Mammary epithelial cell (primary cell): Measurements from ENCODE around the gene RFTN1.

Experiments used
- EZH2 ChIP-seq: IDR thresholded peaks from 2 replicates; pipeline ENCODE4 v1.6.1; 2012; ENCODE audit warnings: low read length, inconsistent platforms, borderline replicate concordance
- TF ChIP-seq, protein P1 (sequence below), 2 donors: IDR thresholded peaks in 1 of 2; conservative IDR thresholded peaks in 1 of 2; 2 replicates each; pipeline ENCODE4 v1.5.1; 2011 to 2012; ENCODE audit warnings: inconsistent platforms in 2 of 2, low read length in 2 of 2, mild to moderate bottlenecking in 2 of 2, control low read depth in 1 of 2, low read depth in 1 of 2; ENCODE audit not compliant: insufficient read depth in 1 of 2; ENCODE audit errors: extremely low read depth in 1 of 2

GRCh38 chr3:16484216-16484615 is 29.3 kb downstream of the RFTN1 start:
- TF ChIP-seq, protein P1, sequence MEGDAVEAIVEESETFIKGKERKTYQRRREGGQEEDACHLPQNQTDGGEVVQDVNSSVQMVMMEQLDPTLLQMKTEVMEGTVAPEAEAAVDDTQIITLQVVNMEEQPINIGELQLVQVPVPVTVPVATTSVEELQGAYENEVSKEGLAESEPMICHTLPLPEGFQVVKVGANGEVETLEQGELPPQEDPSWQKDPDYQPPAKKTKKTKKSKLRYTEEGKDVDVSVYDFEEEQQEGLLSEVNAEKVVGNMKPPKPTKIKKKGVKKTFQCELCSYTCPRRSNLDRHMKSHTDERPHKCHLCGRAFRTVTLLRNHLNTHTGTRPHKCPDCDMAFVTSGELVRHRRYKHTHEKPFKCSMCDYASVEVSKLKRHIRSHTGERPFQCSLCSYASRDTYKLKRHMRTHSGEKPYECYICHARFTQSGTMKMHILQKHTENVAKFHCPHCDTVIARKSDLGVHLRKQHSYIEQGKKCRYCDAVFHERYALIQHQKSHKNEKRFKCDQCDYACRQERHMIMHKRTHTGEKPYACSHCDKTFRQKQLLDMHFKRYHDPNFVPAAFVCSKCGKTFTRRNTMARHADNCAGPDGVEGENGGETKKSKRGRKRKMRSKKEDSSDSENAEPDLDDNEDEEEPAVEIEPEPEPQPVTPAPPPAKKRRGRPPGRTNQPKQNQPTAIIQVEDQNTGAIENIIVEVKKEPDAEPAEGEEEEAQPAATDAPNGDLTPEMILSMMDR (conservative IDR thresholded peaks at IDR 0.05 in 1 of 2, IDR thresholded peaks at IDR 0.05 in 1 of 2; ENCODE audit: extremely low read depth in 1 of 2, insufficient read depth in 1 of 2, low read depth in 1 of 2, low read length in 2 of 2) = no peak
- TF ChIP-seq EZH2 = no peak
